BJ (cell line): ENCODE data around the gene RIN1. TPM values are rescaled to one million over a fixed set of nuclear protein-coding genes. Genes with fewer than 3 reads are reported as not detected.
A peak's percentile ranks its signal among the peaks of the same experiment; 100 is the strongest.

Experiments used
- CTCF ChIA-PET: fragments of 350-600 bp; formaldehyde crosslinking; extraction: SDS; loops from one replicate; lab custom pipeline; 2021; ENCODE audit warnings: antibody characterized with exemption, inconsistent platforms; lab: Yijun Ruan, JAX
- POLR2A ChIA-PET: fragments of 300-600 bp; sonication (Branson Sonifier 250); formaldehyde crosslinking; extraction: SDS; loops from one replicate; lab custom pipeline; 2021; ENCODE audit warnings: antibody characterized with exemption; lab: Charles Lee
- DNase-seq: peaks from one replicate; pipeline ENCODE4 v3.0.0-alpha.2; 2011; ENCODE audit warnings: low read depth
- H3K27me3 ChIP-seq: 2 replicates; pipeline ENCODE4 v1.6.0; 2011; ENCODE audit warnings: low read length; ENCODE audit not compliant: control insufficient read depth, insufficient read depth
- H3K36me3 ChIP-seq: 2 replicates; pipeline ENCODE4 v1.5.1; 2011; ENCODE audit warnings: low read length; ENCODE audit not compliant: control insufficient read depth, insufficient read depth
- H3K4me3 ChIP-seq: 2 replicates; pipeline ENCODE4 v1.5.1; 2011; ENCODE audit warnings: low read depth, mild to moderate bottlenecking, control low read depth, low read length
- CTCF ChIP-seq: IDR thresholded peaks from 2 replicates; pipeline ENCODE4 v1.5.1; 2011; ENCODE audit warnings: low read depth, mild to moderate bottlenecking, control low read depth, inconsistent platforms, low read length, moderate library complexity; ENCODE audit not compliant: insufficient read depth
- polyA plus RNA-seq: library from polyadenylated mRNA; depleted of rRNA; stranded (reverse); fragments of >200 nt; gene quantifications from 2 replicates; pipeline ENCODE4 v1.2.3, GENCODE V29; 2011

Gene RIN1
- polyA plus RNA-seq, 1 experiment: 9.2 TPM

- H3K4me3 ChIP-seq: peak overlapping the region; percentile 69
- no peaks in the 10 kb centered on the region for H3K27me3 ChIP-seq
- H3K36me3 ChIP-seq: no peaks in the 10 kb centered on the region; the same call in 1 of the 2 replicates
- CTCF ChIA-PET: interaction anchor here (2.3 to 11.3 kb wide), 4 partner anchors 9 to 70 kb away, joined by 15 to 188 read pairs (median 22); partner anchors contain the start of gene RIN1
- no peak for DNase-seq
- no peak for TF ChIP-seq CTCF
- POLR2A ChIA-PET: interaction anchor here (1.0 to 1.1 kb wide), 2 partner anchors 9 to 28 kb away, joined by 6 to 10 read pairs; partner anchors contain the start of gene YIF1A
These were observed 18.9 kb downstream of the RIN1 start for GRCh38 chr11:66317322-66317722.

- Histone ChIP-seq H3K4me3 (peak within 1 kb of the TSS; percentile 69), H3K36me3 (no peaks in the 10 kb centered on the region; the same call in 1 of the 2 replicates), H3K27me3 (no peaks in the 10 kb centered on the region)
- no peak for TF ChIP-seq CTCF
- DNase-seq: no peak
- ChIA-PET POLR2A (interaction anchor here (0.5 to 1.1 kb wide), 5 partner anchors 10 to 792 kb away, joined by 3 to 10 read pairs (median 6); partner anchors contain the start of genes RIN1, SCYL1 and YIF1A), CTCF (interaction anchor here (2.3 to 11.3 kb wide), 4 partner anchors 10 to 71 kb away, joined by 15 to 188 read pairs (median 22); partner anchors contain the start of gene RIN1)
These were observed 19.4 kb downstream of the RIN1 start, which contains the start of gene CD248 for GRCh38 chr11:66316849-66317251. Gene CD248 (minus strand): TSS chr11:66317044. CDS start chr11:66317027, 17 bp downstream.

- Histone ChIP-seq H3K36me3 (no peaks in the 10 kb centered on the region; the same call in 1 of the 2 replicates), H3K27me3 (no peaks in the 10 kb centered on the region), H3K4me3 (peak overlapping the region; percentile 69)
- ChIA-PET POLR2A (interaction anchor here (0.5 to 1.1 kb wide), 6 partner anchors 11 to 791 kb away, joined by 3 to 10 read pairs (median 4); partner anchors contain the start of genes RIN1, SCYL1 and YIF1A), CTCF (interaction anchor here (1.5 to 11.3 kb wide), 7 partner anchors 9 to 71 kb away, joined by 3 to 201 read pairs (median 28); partner anchors contain the start of gene RIN1)
- DNase-seq: no peak
- TF ChIP-seq CTCF: no peak
These were observed 20.1 kb downstream of the RIN1 start for GRCh38 chr11:66315921-66316811.

- H3K4me3 ChIP-seq: peak overlapping the region; percentile 69
- no peaks in the 10 kb centered on the region; the same call in 1 of the 2 replicates for H3K36me3 ChIP-seq
- ChIA-PET CTCF (interaction anchor here (1.5 to 11.3 kb wide), 4 partner anchors 10 to 72 kb away, joined by 3 to 201 read pairs (median 132); partner anchors contain the start of gene RIN1), POLR2A (interaction anchor here (0.7 to 0.8 kb wide), 2 partner anchors 14 to 20 kb away, joined by 3 read pairs; partner anchors contain the start of gene RIN1)
- DNase-seq: no peak
- no peak for TF ChIP-seq CTCF
- H3K27me3 ChIP-seq: no peaks in the 10 kb centered on the region
These were observed 20.7 kb downstream of the RIN1 start for GRCh38 chr11:66315498-66315885.
